ENCODE data around the gene RAI1.

Gene RAI1

GRCh38 chr17:17675925-17676534, 5.2 kb upstream of the RAI1 start (continued):
- TF ChIP-seq PRDM2 (tag by site-specific recombination; IDR thresholded peaks at IDR 0.05; ENCODE audit: borderline replicate concordance): no peak
- TF ChIP-seq ZBTB20 (tag by site-specific recombination; IDR thresholded peaks at IDR 0.05): peak; percentile 61
- no peak for TF ChIP-seq CTCF (tag by site-specific recombination; IDR thresholded peaks at IDR 0.05)
- TF ChIP-seq MZF1 (tag by site-specific recombination; IDR thresholded peaks at IDR 0.05; ENCODE audit: borderline replicate concordance): no peak
- no peak for TF ChIP-seq ELK4 (IDR thresholded peaks at IDR 0.05; ENCODE audit: borderline replicate concordance, low read depth, low read length)
- TF ChIP-seq ZNF19 (tag by site-specific recombination; IDR thresholded peaks at IDR 0.05; ENCODE audit: low read depth): no peak
- TF ChIP-seq ZBTB1 (tag by site-specific recombination; IDR thresholded peaks at IDR 0.05): no peak
- no peak for TF ChIP-seq ZNF2 (tag by site-specific recombination; IDR thresholded peaks at IDR 0.05)
- TF ChIP-seq ZNF645 (tag by site-specific recombination; IDR thresholded peaks at IDR 0.05): no peak
- TF ChIP-seq INSM2 (tag by site-specific recombination; IDR thresholded peaks at IDR 0.05): no peak
- TF ChIP-seq ZNF549 (tag by site-specific recombination; IDR thresholded peaks at IDR 0.05): no peak
- no peak for TF ChIP-seq ZNF747 (tag by site-specific recombination; IDR thresholded peaks at IDR 0.05)
- TF ChIP-seq BCL11B (tag by site-specific recombination; IDR thresholded peaks at IDR 0.05; ENCODE audit: low read depth): no peak
- TF ChIP-seq GLI2 (tag by site-specific recombination; IDR thresholded peaks at IDR 0.05; ENCODE audit: borderline replicate concordance, low read depth): no peak
- no peak for TF ChIP-seq ZNF585B (tag by site-specific recombination; IDR thresholded peaks at IDR 0.05)
- TF ChIP-seq ZNF658 (tag by site-specific recombination; IDR thresholded peaks at IDR 0.05): no peak
- peak; percentile 77; the same call in 1 of the 2 replicates for TF ChIP-seq ZFP69B (tag by site-specific recombination; IDR thresholded peaks at IDR 0.05)
- no peak for TF ChIP-seq ZNF571 (tag by site-specific recombination; IDR thresholded peaks at IDR 0.05)
- no peak for TF ChIP-seq ZNF169 (tag by site-specific recombination; IDR thresholded peaks at IDR 0.05)
- TF ChIP-seq ZNF768 (tag by site-specific recombination; IDR thresholded peaks at IDR 0.05): no peak
- TF ChIP-seq HOXA7 (CRISPR knock-in tag; IDR thresholded peaks at IDR 0.05; ENCODE audit: borderline replicate concordance): no peak
- peak; percentile 40; the same call in 1 of the 2 replicates for TF ChIP-seq ZNF24 (tag by site-specific recombination; IDR thresholded peaks at IDR 0.05)
- no peak for TF ChIP-seq ZNF624 (tag by site-specific recombination; IDR thresholded peaks at IDR 0.05)
- peak; percentile 89 for TF ChIP-seq PATZ1 (tag by site-specific recombination; IDR thresholded peaks at IDR 0.05)
- no peak for TF ChIP-seq ZNF488 (tag by site-specific recombination; IDR thresholded peaks at IDR 0.05)

All from HEK293 (cell line).